Measurements from ENCODE around the gene ASIC4.

- TF ChIP-seq, protein P1, sequence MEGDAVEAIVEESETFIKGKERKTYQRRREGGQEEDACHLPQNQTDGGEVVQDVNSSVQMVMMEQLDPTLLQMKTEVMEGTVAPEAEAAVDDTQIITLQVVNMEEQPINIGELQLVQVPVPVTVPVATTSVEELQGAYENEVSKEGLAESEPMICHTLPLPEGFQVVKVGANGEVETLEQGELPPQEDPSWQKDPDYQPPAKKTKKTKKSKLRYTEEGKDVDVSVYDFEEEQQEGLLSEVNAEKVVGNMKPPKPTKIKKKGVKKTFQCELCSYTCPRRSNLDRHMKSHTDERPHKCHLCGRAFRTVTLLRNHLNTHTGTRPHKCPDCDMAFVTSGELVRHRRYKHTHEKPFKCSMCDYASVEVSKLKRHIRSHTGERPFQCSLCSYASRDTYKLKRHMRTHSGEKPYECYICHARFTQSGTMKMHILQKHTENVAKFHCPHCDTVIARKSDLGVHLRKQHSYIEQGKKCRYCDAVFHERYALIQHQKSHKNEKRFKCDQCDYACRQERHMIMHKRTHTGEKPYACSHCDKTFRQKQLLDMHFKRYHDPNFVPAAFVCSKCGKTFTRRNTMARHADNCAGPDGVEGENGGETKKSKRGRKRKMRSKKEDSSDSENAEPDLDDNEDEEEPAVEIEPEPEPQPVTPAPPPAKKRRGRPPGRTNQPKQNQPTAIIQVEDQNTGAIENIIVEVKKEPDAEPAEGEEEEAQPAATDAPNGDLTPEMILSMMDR (CRISPR knock-in tag; IDR thresholded peaks at IDR 0.05) = no peak
- TF ChIP-seq ARNTL (CRISPR knock-in tag; IDR thresholded peaks at IDR 0.05) (no peak), HIVEP1 (CRISPR knock-in tag; IDR thresholded peaks at IDR 0.05) (no peak), ZNF530 (CRISPR knock-in tag; IDR thresholded peaks at IDR 0.05; ENCODE audit: low read depth) (no peak), JUND (CRISPR knock-in tag; IDR thresholded peaks at IDR 0.05) (no peak), TFE3 (CRISPR knock-in tag; IDR thresholded peaks at IDR 0.05) (no peak), POLR2AphosphoS5 (IDR thresholded peaks at IDR 0.05; ENCODE audit: low read depth, low read length) (no peak), NR2F2 (IDR thresholded peaks at IDR 0.05; ENCODE audit: borderline replicate concordance, low read depth) (no peak), HCFC1 (IDR thresholded peaks at IDR 0.05; ENCODE audit: low read depth, low read length) (no peak), FOSL2 (CRISPR knock-in tag; IDR thresholded peaks at IDR 0.05) (no peak), KAT7 (CRISPR knock-in tag; IDR thresholded peaks at IDR 0.05; ENCODE audit: borderline replicate concordance) (no peak), ZHX2 (IDR thresholded peaks at IDR 0.05; ENCODE audit: low read depth) (no peak), ZHX2 (CRISPR knock-in tag; IDR thresholded peaks at IDR 0.05; ENCODE audit: borderline replicate concordance) (no peak), TBP (CRISPR knock-in tag; IDR thresholded peaks at IDR 0.05) (no peak)
Observed at GRCh38 chr2:219505585-219505984, 8.7 kb upstream of the ASIC4 start.

Measured in HepG2 (cell line).